Measurements from ENCODE around the gene ALAD. TPM values are rescaled to one million over a fixed set of nuclear protein-coding genes. Genes with fewer than 3 reads are reported as not detected.

The ALAD gene
- total and polyA plus RNA-seq, 2 donors (not counting 1 experiment from before 2014, with no cell fraction given), result 13.1 to 42.1 TPM

DNA sequence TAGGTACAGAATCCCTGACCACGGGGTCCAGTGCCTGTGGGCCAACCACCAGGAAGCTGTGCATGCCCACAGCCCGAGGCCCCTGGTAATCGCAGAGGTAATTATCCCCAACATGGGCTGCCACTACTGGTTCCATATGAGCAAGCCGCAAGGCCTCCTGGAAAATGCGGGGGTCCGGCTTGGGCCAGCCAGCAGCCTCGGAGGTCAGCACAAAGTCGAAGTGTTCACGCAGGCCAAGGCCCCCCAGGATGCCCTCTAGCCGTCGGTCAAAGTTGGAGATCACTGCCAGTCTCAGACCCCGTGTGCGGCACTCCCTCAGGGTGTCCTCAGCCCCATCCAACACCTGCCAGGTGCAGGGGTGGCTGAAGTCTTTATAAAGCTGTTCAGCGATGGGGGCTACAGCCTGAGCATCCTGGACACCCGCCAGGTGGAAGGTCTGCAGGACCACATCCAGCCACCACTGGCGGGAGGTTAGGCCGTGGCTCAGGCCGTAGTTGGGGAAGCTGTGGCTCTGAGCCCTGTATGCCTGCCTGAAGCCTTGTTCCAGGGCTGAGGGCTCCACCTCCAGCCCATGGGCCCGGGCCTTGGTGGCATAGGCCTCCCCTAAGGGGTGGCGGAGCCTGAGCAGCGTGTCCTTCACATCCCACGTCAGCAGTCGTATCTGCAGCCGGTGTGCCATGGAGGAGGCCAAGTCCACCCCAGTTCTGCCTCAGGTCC is 27.2 kb downstream of the ALAD start:
- H3K9me3 ChIP-seq (ENCODE audit: control insufficient read depth, insufficient read depth, low read depth, low read length), result no peaks in the 10 kb centered on the region
- no peak for TF ChIP-seq EZH2 (IDR thresholded peaks at IDR 0.05; ENCODE audit: low read length, missing control alignments)
- TF ChIP-seq, protein P1, sequence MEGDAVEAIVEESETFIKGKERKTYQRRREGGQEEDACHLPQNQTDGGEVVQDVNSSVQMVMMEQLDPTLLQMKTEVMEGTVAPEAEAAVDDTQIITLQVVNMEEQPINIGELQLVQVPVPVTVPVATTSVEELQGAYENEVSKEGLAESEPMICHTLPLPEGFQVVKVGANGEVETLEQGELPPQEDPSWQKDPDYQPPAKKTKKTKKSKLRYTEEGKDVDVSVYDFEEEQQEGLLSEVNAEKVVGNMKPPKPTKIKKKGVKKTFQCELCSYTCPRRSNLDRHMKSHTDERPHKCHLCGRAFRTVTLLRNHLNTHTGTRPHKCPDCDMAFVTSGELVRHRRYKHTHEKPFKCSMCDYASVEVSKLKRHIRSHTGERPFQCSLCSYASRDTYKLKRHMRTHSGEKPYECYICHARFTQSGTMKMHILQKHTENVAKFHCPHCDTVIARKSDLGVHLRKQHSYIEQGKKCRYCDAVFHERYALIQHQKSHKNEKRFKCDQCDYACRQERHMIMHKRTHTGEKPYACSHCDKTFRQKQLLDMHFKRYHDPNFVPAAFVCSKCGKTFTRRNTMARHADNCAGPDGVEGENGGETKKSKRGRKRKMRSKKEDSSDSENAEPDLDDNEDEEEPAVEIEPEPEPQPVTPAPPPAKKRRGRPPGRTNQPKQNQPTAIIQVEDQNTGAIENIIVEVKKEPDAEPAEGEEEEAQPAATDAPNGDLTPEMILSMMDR (conservative IDR thresholded peaks at IDR 0.05 in 1 of 2, IDR thresholded peaks at IDR 0.05 in 1 of 2; ENCODE audit: low read depth in 1 of 2, low read length in 2 of 2), result no peak

GRCh38 chr9:113373256-113373655 is 27.8 kb downstream of the ALAD start:
- Histone ChIP-seq H3K9me3 (ENCODE audit: control insufficient read depth, insufficient read depth, low read depth, low read length) (no peaks in the 10 kb centered on the region), H3K27me3 (ENCODE audit: control insufficient read depth, insufficient read depth, low read length) (no peaks in the 10 kb centered on the region), H3K27ac (ENCODE audit: insufficient read depth, low read length) (no peak overlapping the region), H3K4me1 (ENCODE audit: control insufficient read depth, extremely low read depth, insufficient read depth, low read length) (peaks cover 2% of the 10 kb centered on the region), H2AFZ (ENCODE audit: low read length) (no peak overlapping the region), H3K9ac (ENCODE audit: insufficient read depth, low read length) (no peak overlapping the region), H3K36me3 (ENCODE audit: control insufficient read depth, insufficient read depth, low read length) (peaks cover 4% of the 10 kb centered on the region), H3K4me3 (replicated peaks in 1 of 4; ENCODE audit: control extremely low read depth in 1 of 4, insufficient read depth in 1 of 4, low read depth in 3 of 4, low read length in 4 of 4) (no peak overlapping the region), H3K79me2 (ENCODE audit: control insufficient read depth, insufficient read depth, low read length) (no peaks in the 10 kb centered on the region), H3K4me2 (ENCODE audit: extremely low read depth, insufficient read depth, low read length) (no peak overlapping the region), H4K20me1 (ENCODE audit: control insufficient read depth, extremely low read depth, insufficient read depth, low read length) (no peaks in the 10 kb centered on the region)
- DNase-seq (ENCODE audit: low read depth in 2 of 2), result no peak
- TF ChIP-seq EZH2 (IDR thresholded peaks at IDR 0.05; ENCODE audit: low read length, missing control alignments), result no peak
- TF ChIP-seq, protein P1 (conservative IDR thresholded peaks at IDR 0.05 in 1 of 2, IDR thresholded peaks at IDR 0.05 in 1 of 2; ENCODE audit: low read depth in 1 of 2, low read length in 2 of 2), result no peak

More for the DNA sequence above, 27.2 kb downstream of the ALAD start:
- no peak overlapping the region for H3K4me3 ChIP-seq (replicated peaks in 1 of 4; ENCODE audit: control extremely low read depth in 1 of 4, insufficient read depth in 1 of 4, low read depth in 3 of 4, low read length in 4 of 4)
- no peaks in the 10 kb centered on the region for H3K79me2 ChIP-seq (ENCODE audit: control insufficient read depth, insufficient read depth, low read length)
- no peak overlapping the region for H3K4me2 ChIP-seq (ENCODE audit: extremely low read depth, insufficient read depth, low read length)
- no peak overlapping the region for H2AFZ ChIP-seq (ENCODE audit: low read length)
- no peaks in the 10 kb centered on the region for H4K20me1 ChIP-seq (ENCODE audit: control insufficient read depth, extremely low read depth, insufficient read depth, low read length)
- no peak overlapping the region for H3K9ac ChIP-seq (ENCODE audit: insufficient read depth, low read length)
- H3K27me3 ChIP-seq (ENCODE audit: control insufficient read depth, insufficient read depth, low read length), result no peaks in the 10 kb centered on the region
- peaks cover 4% of the 10 kb centered on the region for H3K36me3 ChIP-seq (ENCODE audit: control insufficient read depth, insufficient read depth, low read length)
- DNase-seq (ENCODE audit: low read depth in 2 of 2), result no peak
- H3K27ac ChIP-seq (ENCODE audit: insufficient read depth, low read length), result no peak overlapping the region
- peaks cover 2% of the 10 kb centered on the region for H3K4me1 ChIP-seq (ENCODE audit: control insufficient read depth, extremely low read depth, insufficient read depth, low read length)

- Histone ChIP-seq H3K9me3 (ENCODE audit: control insufficient read depth, insufficient read depth, low read depth, low read length) (no peaks in the 10 kb centered on the region), H3K27ac (ENCODE audit: insufficient read depth, low read length) (no peak overlapping the region), H3K36me3 (ENCODE audit: control insufficient read depth, insufficient read depth, low read length) (peaks cover 4% of the 10 kb centered on the region), H3K4me3 (replicated peaks in 1 of 4; ENCODE audit: control extremely low read depth in 1 of 4, insufficient read depth in 1 of 4, low read depth in 3 of 4, low read length in 4 of 4) (no peak overlapping the region), H3K27me3 (ENCODE audit: control insufficient read depth, insufficient read depth, low read length) (no peaks in the 10 kb centered on the region), H3K4me2 (ENCODE audit: extremely low read depth, insufficient read depth, low read length) (no peak overlapping the region), H3K9ac (ENCODE audit: insufficient read depth, low read length) (no peak overlapping the region), H4K20me1 (ENCODE audit: control insufficient read depth, extremely low read depth, insufficient read depth, low read length) (no peaks in the 10 kb centered on the region), H3K4me1 (ENCODE audit: control insufficient read depth, extremely low read depth, insufficient read depth, low read length) (peaks cover 2% of the 10 kb centered on the region), H3K79me2 (ENCODE audit: control insufficient read depth, insufficient read depth, low read length) (no peaks in the 10 kb centered on the region), H2AFZ (ENCODE audit: low read length) (no peak overlapping the region)
- TF ChIP-seq, protein P1 (conservative IDR thresholded peaks at IDR 0.05 in 1 of 2, IDR thresholded peaks at IDR 0.05 in 1 of 2; ENCODE audit: low read depth in 1 of 2, low read length in 2 of 2), result no peak
- no peak for TF ChIP-seq EZH2 (IDR thresholded peaks at IDR 0.05; ENCODE audit: low read length, missing control alignments)
- DNase-seq (ENCODE audit: low read depth in 2 of 2), result no peak
Observed at GRCh38 chr9:113372059-113372458, 29.0 kb downstream of the ALAD start.

All from fibroblast of lung (primary cell).